A673 (cell line): ENCODE measurements around the gene SCN3A. TPM values are rescaled to one million over a fixed set of nuclear protein-coding genes. Genes with fewer than 3 reads are reported as not detected.

ENCODE experiments used
- BruUV-seq: library from RNA; stranded (reverse); fragments of 400-500 nt; replicated peaks from 2 replicates; lab custom pipeline; 2021; lab: Mats Ljungman, UMichigan
- CTCF ChIA-PET: fragments of 300-600 bp; sonication (Branson Sonifier 250); formaldehyde crosslinking; loops from one replicate; lab custom pipeline; 2022; ENCODE audit warnings: antibody characterized with exemption; lab: Charles Lee
- POLR2A ChIA-PET: fragments of 300-600 bp; sonication (Branson Sonifier 250); formaldehyde crosslinking; loops from one replicate; lab custom pipeline; 2022; ENCODE audit warnings: antibody characterized with exemption; ENCODE audit not compliant: low non-redundant PET; lab: Charles Lee
- DNase-seq: peaks from one replicate; pipeline ENCODE4 v3.0.0-alpha.2; 2015; ENCODE audit warnings: low spot score
- H3K27ac ChIP-seq: fragments of 200-600 bp; sonication (generic); 2 replicates; pipeline ENCODE4 v1.5.1; 2016; ENCODE audit warnings: mixed run types, low read depth, mild to moderate bottlenecking, mixed read lengths, antibody characterized with exemption, low read length; ENCODE audit not compliant: poor library complexity, severe bottlenecking
- H3K27me3 ChIP-seq: fragments of 200-600 bp; sonication (generic); replicated peaks from 2 replicates; pipeline ENCODE4 v1.6.1; 2017; ENCODE audit warnings: mixed run types, low read depth, mild to moderate bottlenecking, mixed read lengths, antibody characterized with exemption, low read length; ENCODE audit not compliant: insufficient read depth, poor library complexity
- H3K36me3 ChIP-seq: fragments of 200-600 bp; sonication (generic); 2 replicates; pipeline ENCODE4 v1.6.1; 2016; ENCODE audit warnings: mixed run types, mild to moderate bottlenecking, mixed read lengths, antibody characterized with exemption, low read length; ENCODE audit not compliant: insufficient read depth, poor library complexity, severe bottlenecking
- H3K4me1 ChIP-seq: fragments of 200-600 bp; sonication (generic); 2 replicates; pipeline ENCODE4 v1.6.1; 2017; ENCODE audit warnings: mixed run types, mild to moderate bottlenecking, mixed read lengths, antibody characterized with exemption, low read length; ENCODE audit not compliant: insufficient read depth, poor library complexity, severe bottlenecking
- H3K4me3 ChIP-seq: fragments of 200-600 bp; sonication (generic); 2 replicates; pipeline ENCODE4 v1.5.1; 2016; ENCODE audit warnings: low read depth, mixed run types, mild to moderate bottlenecking, mixed read lengths, low read length; ENCODE audit not compliant: poor library complexity, severe bottlenecking
- H3K9me3 ChIP-seq: fragments of 200-600 bp; sonication (generic); 2 replicates; pipeline ENCODE4 v1.6.1; 2016; ENCODE audit warnings: mixed run types, low read depth, mild to moderate bottlenecking, mixed read lengths, antibody characterized with exemption, low read length; ENCODE audit not compliant: poor library complexity, severe bottlenecking
- EZH2 ChIP-seq: fragments of 200-600 bp; sonication (generic); IDR thresholded peaks from 2 replicates; pipeline ENCODE4 v1.6.1; 2017; ENCODE audit warnings: borderline replicate concordance, low read depth, mild to moderate bottlenecking, mixed read lengths, antibody characterized with exemption, low read length; ENCODE audit not compliant: poor library complexity, severe bottlenecking
- intact Hi-C: fragments of 100-400 bp; cut with micrococcal nuclease; formaldehyde crosslinking; loops from one replicate; pipeline ENCODE4 v1.10.0; 2022; ENCODE audit not compliant: unreplicated experiment
- total RNA-seq: library from RNA; stranded (reverse); gene quantifications from 2 replicates; pipeline ENCODE4 v1.2.3, GENCODE V29; 2021
- TF ChIP-seq, protein P1 (sequence below): fragments of 300-800, 200-600 bp; sonication (generic); conservative IDR thresholded peaks from 2 replicates; pipeline ENCODE4 v1.5.1; 2017; ENCODE audit warnings: low read depth, mild to moderate bottlenecking, antibody characterized with exemption, low read length, moderate library complexity, mixed read lengths

SCN3A gene
- total RNA-seq, 1 experiment from 2014 or later = 0.04 TPM

DNA sequence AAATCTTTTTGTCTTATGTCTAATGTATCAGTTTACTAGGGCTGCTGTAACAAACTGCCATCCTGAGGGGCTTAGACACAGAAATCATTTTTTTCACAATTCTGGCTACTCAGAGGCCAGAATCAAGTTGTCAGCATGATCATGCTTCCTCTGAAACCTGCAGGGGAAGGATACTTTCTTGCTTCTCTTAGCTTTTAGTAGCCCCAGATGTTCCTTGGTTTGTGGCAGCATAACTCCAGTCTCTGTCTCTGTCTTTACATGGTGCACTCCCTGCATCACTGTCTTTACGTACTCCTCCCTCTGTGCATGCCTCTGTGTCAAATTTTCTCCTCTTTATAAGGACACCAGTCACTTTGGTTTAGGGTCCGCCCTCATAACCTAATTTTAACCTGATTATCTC, 2.0 kb upstream of the SCN3A start:
- intact Hi-C loops = no loop called here
- no peak for TF ChIP-seq EZH2
- TF ChIP-seq, protein P1, sequence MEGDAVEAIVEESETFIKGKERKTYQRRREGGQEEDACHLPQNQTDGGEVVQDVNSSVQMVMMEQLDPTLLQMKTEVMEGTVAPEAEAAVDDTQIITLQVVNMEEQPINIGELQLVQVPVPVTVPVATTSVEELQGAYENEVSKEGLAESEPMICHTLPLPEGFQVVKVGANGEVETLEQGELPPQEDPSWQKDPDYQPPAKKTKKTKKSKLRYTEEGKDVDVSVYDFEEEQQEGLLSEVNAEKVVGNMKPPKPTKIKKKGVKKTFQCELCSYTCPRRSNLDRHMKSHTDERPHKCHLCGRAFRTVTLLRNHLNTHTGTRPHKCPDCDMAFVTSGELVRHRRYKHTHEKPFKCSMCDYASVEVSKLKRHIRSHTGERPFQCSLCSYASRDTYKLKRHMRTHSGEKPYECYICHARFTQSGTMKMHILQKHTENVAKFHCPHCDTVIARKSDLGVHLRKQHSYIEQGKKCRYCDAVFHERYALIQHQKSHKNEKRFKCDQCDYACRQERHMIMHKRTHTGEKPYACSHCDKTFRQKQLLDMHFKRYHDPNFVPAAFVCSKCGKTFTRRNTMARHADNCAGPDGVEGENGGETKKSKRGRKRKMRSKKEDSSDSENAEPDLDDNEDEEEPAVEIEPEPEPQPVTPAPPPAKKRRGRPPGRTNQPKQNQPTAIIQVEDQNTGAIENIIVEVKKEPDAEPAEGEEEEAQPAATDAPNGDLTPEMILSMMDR = no peak
- POLR2A ChIA-PET = no interaction called here
- H3K27ac ChIP-seq = no peak overlapping the region
- CTCF ChIA-PET = no interaction called here
- H3K4me3 ChIP-seq = no peak overlapping the region
- no peaks in the 10 kb centered on the region for H3K9me3 ChIP-seq
- BruUV-seq = no TSS peak
- H3K36me3 ChIP-seq = no peaks in the 10 kb centered on the region
- H3K27me3 ChIP-seq = no peaks in the 10 kb centered on the region
- DNase-seq = no peak
- H3K4me1 ChIP-seq = no peaks in the 10 kb centered on the region

- CTCF ChIA-PET = interaction anchor here (2.8 kb wide), 1 partner anchor 185 kb away, joined by 34 read pairs; no protein-coding TSS in a partner anchor
- DNase-seq = no peak
- H3K36me3 ChIP-seq = no peaks in the 10 kb centered on the region
- intact Hi-C loops = loop anchor here (5.0 kb wide), 1 partner anchor 465 kb away; no protein-coding TSS in a partner anchor
- H3K9me3 ChIP-seq = no peaks in the 10 kb centered on the region
- POLR2A ChIA-PET = no interaction called here
- H3K27me3 ChIP-seq = no peaks in the 10 kb centered on the region
- TF ChIP-seq, protein P1 = no peak
- no peak for TF ChIP-seq EZH2
- H3K4me3 ChIP-seq = no peak overlapping the region
- H3K27ac ChIP-seq = no peak overlapping the region
- no TSS peak for BruUV-seq
- H3K4me1 ChIP-seq = no peaks in the 10 kb centered on the region
These were observed 1.6 kb downstream of the SCN3A start for GRCh38 chr2:165202239-165202638.

- Histone ChIP-seq H3K4me3 (no peak overlapping the region), H3K4me1 (peaks cover 10% of the 10 kb centered on the region), H3K27me3 (no peaks in the 10 kb centered on the region), H3K9me3 (no peaks in the 10 kb centered on the region), H3K27ac (no peak overlapping the region), H3K36me3 (no peaks in the 10 kb centered on the region)
- intact Hi-C loops = no loop called here
- DNase-seq = no peak
- ChIA-PET CTCF (no interaction called here), POLR2A (no interaction called here)
- TF ChIP-seq, protein P1 = no peak
- no peak for TF ChIP-seq EZH2
- BruUV-seq = no TSS peak
These were observed 5.7 kb downstream of the SCN3A start for GRCh38 chr2:165198181-165198580.
